ENCODE measurements around the gene CLPX. TPM values are rescaled to one million over a fixed set of nuclear protein-coding genes. Genes with fewer than 3 reads are reported as not detected.
A peak's percentile ranks its signal among the peaks of the same experiment; 100 is the strongest.
"Not testable (repeated sequence)": the region's sequence is repeated elsewhere in the genome, so short reads cannot be mapped to it uniquely, and the experiment has no call there.

Gene CLPX
- total RNA-seq, 1 donor from 2014 or later = 45.3 TPM

DNA sequence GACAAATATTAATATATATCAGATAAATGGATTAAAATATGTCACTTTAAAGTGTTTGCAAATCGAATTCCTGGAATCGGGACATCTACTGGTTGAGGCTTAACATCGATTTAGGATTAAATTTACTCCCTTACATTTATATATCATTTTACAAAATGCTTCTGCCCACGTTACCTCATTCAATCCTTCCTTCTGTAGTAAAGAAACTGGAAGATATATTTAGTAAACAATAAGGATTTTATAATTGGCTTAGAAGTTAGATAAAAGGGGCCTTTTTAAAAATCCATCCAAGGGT is 1.3 kb downstream of the CLPX start:
- TF ChIP-seq, protein P1, sequence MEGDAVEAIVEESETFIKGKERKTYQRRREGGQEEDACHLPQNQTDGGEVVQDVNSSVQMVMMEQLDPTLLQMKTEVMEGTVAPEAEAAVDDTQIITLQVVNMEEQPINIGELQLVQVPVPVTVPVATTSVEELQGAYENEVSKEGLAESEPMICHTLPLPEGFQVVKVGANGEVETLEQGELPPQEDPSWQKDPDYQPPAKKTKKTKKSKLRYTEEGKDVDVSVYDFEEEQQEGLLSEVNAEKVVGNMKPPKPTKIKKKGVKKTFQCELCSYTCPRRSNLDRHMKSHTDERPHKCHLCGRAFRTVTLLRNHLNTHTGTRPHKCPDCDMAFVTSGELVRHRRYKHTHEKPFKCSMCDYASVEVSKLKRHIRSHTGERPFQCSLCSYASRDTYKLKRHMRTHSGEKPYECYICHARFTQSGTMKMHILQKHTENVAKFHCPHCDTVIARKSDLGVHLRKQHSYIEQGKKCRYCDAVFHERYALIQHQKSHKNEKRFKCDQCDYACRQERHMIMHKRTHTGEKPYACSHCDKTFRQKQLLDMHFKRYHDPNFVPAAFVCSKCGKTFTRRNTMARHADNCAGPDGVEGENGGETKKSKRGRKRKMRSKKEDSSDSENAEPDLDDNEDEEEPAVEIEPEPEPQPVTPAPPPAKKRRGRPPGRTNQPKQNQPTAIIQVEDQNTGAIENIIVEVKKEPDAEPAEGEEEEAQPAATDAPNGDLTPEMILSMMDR (IDR thresholded peaks at IDR 0.05; ENCODE audit: insufficient read depth, low read length, severe bottlenecking) = no peak
- peak; percentile 2 for DNase-seq (ENCODE audit: low read depth)

GRCh38 chr15:65182538-65182937 is 2.6 kb downstream of the CLPX start:
- H3K27me3 ChIP-seq (ENCODE audit: control insufficient read depth, insufficient read depth, low read length) = no peaks in the 10 kb centered on the region
- no peak for DNase-seq (ENCODE audit: low read depth)
- FAIRE-seq = no peak
- TF ChIP-seq, protein P1 (IDR thresholded peaks at IDR 0.05; ENCODE audit: insufficient read depth, low read length, severe bottlenecking) = no peak
- H3K36me3 ChIP-seq (ENCODE audit: control insufficient read depth, insufficient read depth, low read length) = peaks cover 1% of the 10 kb centered on the region
- H3K4me3 ChIP-seq (ENCODE audit: low read depth, low read length) = no peak overlapping the region

More for the DNA sequence above, 1.3 kb downstream of the CLPX start:
- Histone ChIP-seq H3K27me3 (ENCODE audit: control insufficient read depth, insufficient read depth, low read length) (no peaks in the 10 kb centered on the region), H3K4me3 (ENCODE audit: low read depth, low read length) (peak overlapping the region; percentile 93), H3K36me3 (ENCODE audit: control insufficient read depth, insufficient read depth, low read length) (peaks cover under 1% of the 10 kb centered on the region)
- no peak for FAIRE-seq

GRCh38 chr15:65181582-65182353 is 3.4 kb downstream of the CLPX start:
- H3K27me3 ChIP-seq (ENCODE audit: control insufficient read depth, insufficient read depth, low read length); FAIRE-seq; DNase-seq (ENCODE audit: low read depth); H3K4me3 ChIP-seq (ENCODE audit: low read depth, low read length); H3K36me3 ChIP-seq (ENCODE audit: control insufficient read depth, insufficient read depth, low read length): not testable (repeated sequence)

GRCh38 chr15:65180167-65180566 is 5.0 kb downstream of the CLPX start:
- peaks cover 4% of the 10 kb centered on the region for H3K36me3 ChIP-seq (ENCODE audit: control insufficient read depth, insufficient read depth, low read length)
- no peak for DNase-seq (ENCODE audit: low read depth)
- no peak overlapping the region for H3K4me3 ChIP-seq (ENCODE audit: low read depth, low read length)
- H3K27me3 ChIP-seq (ENCODE audit: control insufficient read depth, insufficient read depth, low read length) = no peaks in the 10 kb centered on the region
- FAIRE-seq = no peak
- TF ChIP-seq, protein P1 (IDR thresholded peaks at IDR 0.05; ENCODE audit: insufficient read depth, low read length, severe bottlenecking) = no peak

DNA sequence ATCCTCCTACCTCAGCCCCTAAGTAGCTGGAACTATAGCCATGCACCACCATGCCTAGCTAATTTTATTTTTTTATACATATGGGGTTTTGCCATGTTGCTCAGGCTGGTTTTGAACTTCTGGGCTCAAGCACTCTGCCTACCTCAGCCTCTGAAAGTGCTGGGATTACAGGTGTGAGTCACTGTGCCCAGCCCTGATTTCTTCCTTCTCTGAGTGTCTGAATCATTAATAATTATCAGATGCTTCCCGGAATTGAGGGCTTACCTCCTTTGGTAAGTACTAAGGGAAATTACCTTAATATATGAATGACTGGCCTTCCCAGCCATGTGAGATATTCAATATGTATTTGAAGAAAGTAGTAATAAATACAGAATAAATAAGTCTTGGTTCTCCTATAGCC is 7.2 kb downstream of the CLPX start:
- DNase-seq (ENCODE audit: low read depth) = peak; percentile 90
- FAIRE-seq = no peak
- Histone ChIP-seq H3K4me3 (ENCODE audit: low read depth, low read length) (no peak overlapping the region), H3K27me3 (ENCODE audit: control insufficient read depth, insufficient read depth, low read length) (no peaks in the 10 kb centered on the region), H3K36me3 (ENCODE audit: control insufficient read depth, insufficient read depth, low read length) (peaks cover 4% of the 10 kb centered on the region)
- TF ChIP-seq, protein P1 (IDR thresholded peaks at IDR 0.05; ENCODE audit: insufficient read depth, low read length, severe bottlenecking) = no peak

- TF ChIP-seq, protein P1 (IDR thresholded peaks at IDR 0.05; ENCODE audit: insufficient read depth, low read length, severe bottlenecking) = no peak
- Histone ChIP-seq H3K27me3 (ENCODE audit: control insufficient read depth, insufficient read depth, low read length) (no peaks in the 10 kb centered on the region), H3K36me3 (ENCODE audit: control insufficient read depth, insufficient read depth, low read length) (peaks cover 6% of the 10 kb centered on the region), H3K4me3 (ENCODE audit: low read depth, low read length) (no peak overlapping the region)
- DNase-seq (ENCODE audit: low read depth) (no peak), FAIRE-seq (no peak)
Measured at GRCh38 chr15:65176056-65176455, 9.1 kb downstream of the CLPX start.
